Germinal center (tissue), 1 donor: Measurements from ENCODE around the gene CTAGE1.
"Not testable (repeated sequence)": the region's sequence is repeated elsewhere in the genome, so short reads cannot be mapped to it uniquely, and the experiment has no call there.

ENCODE experiments used
- DNase-seq: peaks from one replicate; pipeline ENCODE4 v3.0.0; 2012; ENCODE audit warnings: mixed read lengths, low spot score

Gene CTAGE1

GRCh38 chr18:22417496-22418188 is at the start of gene CTAGE1:
Gene CTAGE1 (minus strand): TSS chr18:22417915. CDS start chr18:22417811, 104 bp downstream.
- DNase-seq, result no peak

- DNase-seq, result no peak
Measured at GRCh38 chr18:22466608-22467395, 49.1 kb upstream of the CTAGE1 start.

- DNase-seq, result no peak
Measured at GRCh38 chr18:22465859-22466457, 48.2 kb upstream of the CTAGE1 start.

GRCh38 chr18:22463076-22463475 is 45.4 kb upstream of the CTAGE1 start:
- no peak for DNase-seq

- no peak for DNase-seq
Measured at GRCh38 chr18:22459491-22459890, 41.8 kb upstream of the CTAGE1 start.

- DNase-seq, result no peak
Measured at GRCh38 chr18:22457524-22457923, 39.8 kb upstream of the CTAGE1 start.

GRCh38 chr18:22456547-22456946 is 38.8 kb upstream of the CTAGE1 start:
- no peak for DNase-seq

GRCh38 chr18:22456116-22456480 is 38.4 kb upstream of the CTAGE1 start:
- DNase-seq, result no peak

- no peak for DNase-seq
Measured at GRCh38 chr18:22455425-22456115, 37.9 kb upstream of the CTAGE1 start.

GRCh38 chr18:22453315-22453714 is 35.6 kb upstream of the CTAGE1 start:
- DNase-seq, result no peak

- no peak for DNase-seq
Measured at GRCh38 chr18:22452226-22452668, 34.5 kb upstream of the CTAGE1 start.

- no peak for DNase-seq
Measured at GRCh38 chr18:22451796-22452195, 34.1 kb upstream of the CTAGE1 start.

- DNase-seq, result not testable (repeated sequence)
Measured at GRCh38 chr18:22450766-22451165, 33.1 kb upstream of the CTAGE1 start.

- DNase-seq, result not testable (repeated sequence)
Measured at GRCh38 chr18:22450318-22450717, 32.6 kb upstream of the CTAGE1 start.

- not testable (repeated sequence) for DNase-seq
Measured at GRCh38 chr18:22449753-22450152, 32.0 kb upstream of the CTAGE1 start.

GRCh38 chr18:22448238-22448637 is 30.5 kb upstream of the CTAGE1 start:
- no peak for DNase-seq

- DNase-seq, result no peak
Measured at GRCh38 chr18:22447792-22448191, 30.1 kb upstream of the CTAGE1 start.

- no peak for DNase-seq
Measured at GRCh38 chr18:22446911-22447310, 29.2 kb upstream of the CTAGE1 start.

- DNase-seq, result no peak
Measured at GRCh38 chr18:22446325-22446724, 28.6 kb upstream of the CTAGE1 start.

GRCh38 chr18:22441638-22442037 is 23.9 kb upstream of the CTAGE1 start:
- no peak for DNase-seq

GRCh38 chr18:22439447-22439846 is 21.7 kb upstream of the CTAGE1 start:
- no peak for DNase-seq

- no peak for DNase-seq
Measured at GRCh38 chr18:22436136-22436535, 18.4 kb upstream of the CTAGE1 start.
